Activated T-cell treated with anti-CD3 and anti-CD28 coated beads, Interleukin-2, amount 50 U/mL, for 24 hours (primary cell): ENCODE data around the gene PKMYT1.
"Not testable (repeated sequence)": the region's sequence is repeated elsewhere in the genome, so short reads cannot be mapped to it uniquely, and the experiment has no call there.

ENCODE experiments used
- DNase-seq: peaks from one replicate; pipeline ENCODE4 v3.0.0-alpha.2; 2020
- H3K27ac Mint-ChIP-seq: 2 replicates; pipeline ENCODE4 v1.8.0; 2020; ENCODE audit warnings: mild to moderate bottlenecking, mixed read lengths
- H3K27me3 Mint-ChIP-seq: 2 replicates; pipeline ENCODE4 v1.8.0; 2020; ENCODE audit warnings: mixed read lengths
- H3K36me3 Mint-ChIP-seq: 2 replicates; pipeline ENCODE4 v1.8.0; 2020; ENCODE audit warnings: low read depth, mixed read lengths
- H3K4me1 Mint-ChIP-seq: 2 replicates; pipeline ENCODE4 v1.8.0; 2020; ENCODE audit warnings: low read depth, mixed read lengths
- H3K4me3 Mint-ChIP-seq: 2 replicates; pipeline ENCODE4 v1.8.0; 2020; ENCODE audit warnings: mild to moderate bottlenecking, moderate library complexity, mixed read lengths
- H3K9me3 Mint-ChIP-seq: 2 replicates; pipeline ENCODE4 v1.8.0; 2020; ENCODE audit warnings: mixed read lengths

Gene PKMYT1

DNA sequence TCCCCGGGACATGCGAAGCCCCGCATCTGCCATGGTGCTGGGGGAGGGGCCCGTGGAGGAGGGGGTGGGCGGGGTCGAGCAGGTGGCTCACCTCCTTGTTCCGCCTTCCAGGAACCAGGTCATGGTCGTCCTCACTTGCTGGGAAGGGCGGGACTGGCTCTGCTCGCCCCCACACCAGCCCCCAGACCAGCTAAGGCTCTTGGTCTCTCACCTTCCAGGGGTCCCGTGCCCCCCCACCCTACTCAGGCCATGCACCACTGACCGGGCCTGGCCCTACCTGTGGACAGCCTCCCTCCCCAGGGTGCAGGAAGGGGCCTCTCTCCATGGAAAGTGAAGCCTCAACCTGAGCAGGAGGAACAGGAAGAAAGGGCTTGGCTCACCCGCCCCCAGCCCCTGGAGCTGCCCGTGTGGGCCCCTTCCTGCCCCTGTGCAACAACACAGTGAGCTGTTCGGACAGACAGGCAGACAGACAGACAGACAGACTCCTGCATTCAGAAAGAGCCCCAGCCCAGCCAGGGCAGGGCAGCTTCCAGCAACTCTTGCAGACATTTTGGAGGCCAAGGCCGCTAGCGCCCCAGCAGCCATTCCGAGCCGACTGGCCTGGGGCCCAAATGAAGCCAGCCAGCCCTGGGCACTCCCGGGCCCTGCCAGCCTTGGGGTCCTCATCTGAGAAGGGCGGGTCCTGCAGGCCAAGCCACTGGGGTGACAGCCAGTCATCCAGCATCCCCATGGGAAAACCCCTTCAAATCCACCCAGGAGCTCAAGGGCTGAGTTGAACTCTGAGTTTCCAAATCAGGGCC is 24.3 kb downstream of the PKMYT1 start:
- no peaks in the 10 kb centered on the region for H3K9me3 Mint-ChIP-seq
- H3K4me1 Mint-ChIP-seq = peaks cover 3% of the 10 kb centered on the region
- no peak overlapping the region for H3K27ac Mint-ChIP-seq
- no peaks in the 10 kb centered on the region for H3K36me3 Mint-ChIP-seq
- H3K27me3 Mint-ChIP-seq = peaks cover 24% of the 10 kb centered on the region
- no peak for DNase-seq
- no peak overlapping the region for H3K4me3 Mint-ChIP-seq

DNA sequence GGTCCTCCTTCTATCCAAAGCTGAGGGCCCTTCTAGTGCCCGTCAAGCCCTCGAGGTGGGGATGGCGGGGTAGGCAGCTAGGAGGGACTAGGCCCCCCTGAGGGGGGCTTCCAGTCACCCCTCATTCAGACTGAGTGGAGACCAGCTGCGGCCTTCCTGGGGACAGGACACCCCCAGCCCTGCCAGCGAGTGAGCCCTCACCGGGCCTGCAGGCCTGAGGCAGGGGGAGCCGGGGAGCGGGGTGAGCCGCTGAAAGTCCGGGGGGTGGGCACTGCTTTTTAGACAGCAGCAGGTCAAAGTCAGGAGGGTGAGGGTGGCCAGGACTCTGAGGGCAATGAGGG is 24.8 kb downstream of the PKMYT1 start:
- Mint-ChIP-seq H3K27ac (no peak overlapping the region), H3K27me3 (peaks cover 22% of the 10 kb centered on the region)

GRCh38 chr16:2954656-2955381 is 25.4 kb downstream of the PKMYT1 start:
- Mint-ChIP-seq H3K4me1 (peaks cover 3% of the 10 kb centered on the region), H3K4me3 (no peak overlapping the region), H3K27ac (no peak overlapping the region), H3K27me3 (peaks cover 17% of the 10 kb centered on the region), H3K9me3 (no peaks in the 10 kb centered on the region), H3K36me3 (peaks cover 1% of the 10 kb centered on the region)
- DNase-seq = no peak

More for the DNA sequence above, 24.8 kb downstream of the PKMYT1 start:
- H3K9me3 Mint-ChIP-seq = no peaks in the 10 kb centered on the region
- no peak overlapping the region for H3K4me3 Mint-ChIP-seq
- peaks cover 3% of the 10 kb centered on the region for H3K4me1 Mint-ChIP-seq
- DNase-seq = no peak
- H3K36me3 Mint-ChIP-seq = no peaks in the 10 kb centered on the region

DNA sequence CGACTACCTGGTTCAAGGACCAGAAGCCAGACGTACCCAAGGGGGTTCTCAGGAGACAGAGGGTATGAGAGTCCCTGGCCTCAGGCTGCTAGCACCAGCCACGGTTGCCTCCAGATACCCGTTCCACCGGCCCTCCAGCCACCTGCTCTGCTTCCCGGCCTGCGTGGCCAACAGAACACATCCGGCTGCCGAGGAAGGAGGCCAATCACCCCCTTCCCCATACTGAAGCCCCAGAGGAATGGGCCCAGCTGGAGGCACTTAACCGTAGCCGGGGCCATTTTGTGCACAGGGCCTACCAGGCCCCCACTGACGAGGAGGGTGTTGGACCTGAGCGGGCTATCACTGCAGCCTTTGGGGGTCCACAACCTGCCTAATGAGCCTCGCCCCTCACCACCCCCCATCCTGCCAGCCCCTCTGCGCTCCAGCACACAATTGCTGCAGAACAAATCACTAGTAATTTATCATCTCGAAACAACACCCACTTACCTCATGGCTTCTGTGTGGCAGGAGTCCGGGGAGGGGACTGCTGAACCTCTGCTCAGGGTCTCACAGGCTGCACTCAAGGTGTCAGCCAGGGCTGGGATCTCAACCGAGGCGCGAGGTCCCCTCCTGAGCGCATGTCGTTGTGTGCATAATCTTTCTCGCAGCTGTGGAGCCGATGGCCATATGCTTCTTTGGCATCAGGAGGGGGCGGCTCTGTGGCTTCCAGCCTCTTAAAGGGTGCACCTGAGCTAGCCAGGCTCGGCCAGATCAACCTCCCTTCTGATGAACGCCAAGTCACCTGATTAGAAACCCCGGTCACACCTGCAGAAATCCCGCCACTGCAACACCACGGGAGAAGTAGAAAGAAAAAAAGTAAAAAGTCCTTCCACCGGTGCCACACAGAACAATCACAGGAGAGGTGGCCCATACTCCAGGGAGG is 26.3 kb downstream of the PKMYT1 start:
- DNase-seq = no peak
- Mint-ChIP-seq H3K4me1 (peaks cover 3% of the 10 kb centered on the region), H3K27ac (no peak overlapping the region), H3K27me3 (peaks cover 13% of the 10 kb centered on the region), H3K9me3 (no peaks in the 10 kb centered on the region), H3K4me3 (no peak overlapping the region), H3K36me3 (peaks cover 7% of the 10 kb centered on the region)

- Mint-ChIP-seq H3K4me1 (peaks cover 3% of the 10 kb centered on the region), H3K4me3 (no peak overlapping the region), H3K9me3 (no peaks in the 10 kb centered on the region), H3K27ac (no peak overlapping the region), H3K36me3 (peaks cover 14% of the 10 kb centered on the region), H3K27me3 (peaks cover 13% of the 10 kb centered on the region)
- no peak for DNase-seq
These were observed 27.6 kb downstream of the PKMYT1 start for GRCh38 chr16:2952679-2953078.

GRCh38 chr16:2950773-2951172 is 29.5 kb downstream of the PKMYT1 start:
- DNase-seq = no peak
- Mint-ChIP-seq H3K27ac (no peak overlapping the region), H3K9me3 (no peaks in the 10 kb centered on the region), H3K27me3 (no peaks in the 10 kb centered on the region), H3K36me3 (peaks cover 22% of the 10 kb centered on the region), H3K4me1 (no peaks in the 10 kb centered on the region), H3K4me3 (no peak overlapping the region)

DNA sequence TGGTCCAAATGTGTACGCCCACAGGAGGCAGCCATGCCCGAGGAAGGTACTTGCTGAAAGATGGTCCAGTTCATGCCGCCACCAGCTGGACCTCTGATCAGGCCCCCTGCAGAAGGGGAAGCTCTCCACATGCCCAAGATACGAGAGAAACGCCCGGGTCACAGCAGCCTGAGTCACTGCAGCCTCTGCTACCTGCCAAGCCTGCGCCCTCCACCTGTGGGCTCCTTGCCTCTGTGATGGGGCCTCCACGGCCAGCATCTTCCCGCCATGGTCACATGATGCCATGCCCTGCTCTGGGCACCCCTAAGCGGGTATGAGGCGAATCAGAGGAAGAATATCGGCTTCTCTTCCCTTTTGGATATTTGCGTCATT is 29.9 kb downstream of the PKMYT1 start:
- H3K4me1 Mint-ChIP-seq = no peaks in the 10 kb centered on the region
- no peak overlapping the region for H3K4me3 Mint-ChIP-seq
- H3K9me3 Mint-ChIP-seq = no peaks in the 10 kb centered on the region
- DNase-seq = no peak
- peaks cover 22% of the 10 kb centered on the region for H3K36me3 Mint-ChIP-seq
- no peaks in the 10 kb centered on the region for H3K27me3 Mint-ChIP-seq
- H3K27ac Mint-ChIP-seq = no peak overlapping the region

DNA sequence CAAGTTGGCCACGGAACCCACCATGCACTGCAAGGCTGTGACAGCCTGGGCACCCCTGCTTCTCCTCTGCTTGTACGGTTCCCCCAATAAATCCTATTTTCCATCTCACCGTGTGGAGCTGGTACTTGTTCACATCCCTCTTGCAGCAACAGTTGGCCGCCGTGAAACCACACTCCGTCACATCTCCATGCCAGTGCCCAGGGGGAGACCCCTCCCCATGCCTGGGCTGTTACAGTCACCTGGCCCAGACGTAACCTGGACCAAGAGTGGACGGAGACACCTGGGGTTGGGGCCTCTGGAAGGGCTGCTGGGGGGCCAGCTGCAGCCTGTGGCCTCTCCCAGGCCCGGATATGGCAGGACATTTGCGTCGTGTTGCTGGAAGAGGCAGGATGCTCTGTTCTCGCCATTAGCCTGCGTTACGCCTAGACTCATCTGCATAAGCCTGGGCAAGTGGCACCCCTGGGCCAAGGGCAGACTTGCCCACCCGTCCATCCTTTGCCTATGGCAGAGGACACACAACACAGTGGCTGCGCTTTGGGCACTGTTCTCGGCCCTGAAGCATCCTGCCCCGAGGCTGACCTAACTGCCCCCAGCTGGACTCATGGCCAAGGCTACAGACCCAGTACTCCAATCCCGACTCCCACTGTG is 30.4 kb downstream of the PKMYT1 start:
- Mint-ChIP-seq H3K27me3 (no peaks in the 10 kb centered on the region), H3K9me3 (no peaks in the 10 kb centered on the region), H3K27ac (no peak overlapping the region), H3K36me3 (peaks cover 22% of the 10 kb centered on the region), H3K4me3 (no peak overlapping the region), H3K4me1 (no peaks in the 10 kb centered on the region)
- no peak for DNase-seq

DNA sequence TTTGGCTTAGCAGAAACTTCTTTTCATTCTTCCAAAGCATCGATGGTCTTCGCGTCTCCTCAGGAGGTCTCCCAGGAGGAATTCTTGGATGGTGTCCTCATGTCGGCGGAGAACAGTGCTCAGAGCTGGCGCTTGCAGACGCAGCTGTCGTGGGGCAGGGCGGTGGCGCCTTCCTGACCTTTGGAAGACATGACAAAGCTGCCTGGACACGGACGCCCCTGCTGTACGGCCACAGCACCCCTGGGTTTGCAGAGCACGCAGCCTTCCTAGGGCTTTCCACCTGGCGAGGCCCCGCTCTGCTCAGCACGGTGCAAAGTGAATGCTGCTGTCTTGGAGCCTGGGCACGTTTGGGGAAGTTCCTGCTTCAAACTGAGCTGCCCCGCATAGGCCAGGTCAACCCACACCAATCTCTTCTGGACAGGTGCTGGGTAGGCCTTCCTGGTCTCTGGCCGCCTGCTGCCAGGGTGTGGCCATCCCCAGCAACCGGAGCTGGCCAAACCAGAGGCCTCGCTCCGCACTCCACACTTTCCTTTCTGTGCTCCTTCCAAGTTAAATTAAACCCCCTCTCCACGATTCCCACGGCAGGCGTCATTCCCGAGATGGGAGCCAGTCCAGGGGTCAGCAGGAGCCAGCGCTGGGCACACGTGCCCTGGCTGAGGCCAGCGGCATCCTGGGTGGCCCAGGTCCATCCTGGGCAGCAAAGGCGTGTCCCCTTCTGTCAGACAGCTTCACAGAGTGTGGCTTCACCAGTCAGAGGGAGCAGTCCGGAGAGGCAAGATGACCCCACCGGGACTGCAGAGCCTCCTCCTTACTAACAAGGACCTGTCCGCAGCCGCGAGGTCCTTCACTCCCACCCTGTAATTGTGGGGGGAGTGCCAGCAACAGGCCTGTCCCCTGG is 31.2 kb downstream of the PKMYT1 start:
- Mint-ChIP-seq H3K36me3 (peaks cover 22% of the 10 kb centered on the region), H3K4me3 (no peak overlapping the region), H3K27ac (no peak overlapping the region), H3K4me1 (no peaks in the 10 kb centered on the region), H3K9me3 (no peaks in the 10 kb centered on the region), H3K27me3 (no peaks in the 10 kb centered on the region)
- no peak for DNase-seq

GRCh38 chr16:2946649-2947048 is 33.6 kb downstream of the PKMYT1 start:
- Mint-ChIP-seq H3K36me3 (peaks cover 42% of the 10 kb centered on the region), H3K4me1 (no peaks in the 10 kb centered on the region), H3K27ac (no peak overlapping the region)

DNA sequence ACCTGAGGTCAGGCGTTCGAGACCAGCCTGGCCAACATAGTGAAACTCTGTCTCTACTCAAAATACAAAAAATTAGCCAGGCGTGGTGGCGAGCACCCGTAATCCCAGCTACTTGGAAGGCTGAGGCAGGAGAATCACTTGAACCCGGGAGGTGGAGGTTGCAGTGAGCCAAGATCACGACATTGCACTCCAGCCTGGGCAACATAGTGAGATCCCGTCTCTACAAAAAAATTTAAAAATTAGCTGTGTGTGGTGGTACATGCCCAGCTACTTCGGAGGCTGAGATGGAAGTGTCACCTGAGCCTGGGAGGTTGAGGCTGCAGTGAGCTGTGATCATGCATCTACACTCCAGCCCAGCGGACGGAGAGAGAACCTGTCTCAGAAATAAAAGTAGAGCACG is 36.5 kb downstream of the PKMYT1 start:
- H3K9me3 Mint-ChIP-seq, H3K27me3 Mint-ChIP-seq, H3K4me3 Mint-ChIP-seq, H3K4me1 Mint-ChIP-seq, DNase-seq, H3K27ac Mint-ChIP-seq: not testable (repeated sequence)
- peaks cover 59% of the 10 kb centered on the region for H3K36me3 Mint-ChIP-seq

More at GRCh38 chr16:2946649-2947048, 33.6 kb downstream of the PKMYT1 start:
- Mint-ChIP-seq H3K4me3 (no peak overlapping the region), H3K27me3 (no peaks in the 10 kb centered on the region), H3K9me3 (no peaks in the 10 kb centered on the region)
- no peak for DNase-seq

- Mint-ChIP-seq H3K27ac (no peak overlapping the region), H3K4me3 (no peak overlapping the region), H3K4me1 (no peaks in the 10 kb centered on the region), H3K27me3 (no peaks in the 10 kb centered on the region), H3K9me3 (no peaks in the 10 kb centered on the region), H3K36me3 (peaks cover 68% of the 10 kb centered on the region)
- no peak for DNase-seq
These were observed 38.2 kb downstream of the PKMYT1 start for GRCh38 chr16:2942045-2942444.

GRCh38 chr16:2939968-2940367 is 40.3 kb downstream of the PKMYT1 start:
- H3K4me1 Mint-ChIP-seq = no peaks in the 10 kb centered on the region
- no peak overlapping the region for H3K27ac Mint-ChIP-seq
- no peaks in the 10 kb centered on the region for H3K9me3 Mint-ChIP-seq
- H3K4me3 Mint-ChIP-seq = no peak overlapping the region
- no peak for DNase-seq
- no peaks in the 10 kb centered on the region for H3K27me3 Mint-ChIP-seq
- H3K36me3 Mint-ChIP-seq = peaks cover 74% of the 10 kb centered on the region
